Measurements from ENCODE around the gene SH3RF3.
"Not testable (repeated sequence)": the region's sequence is repeated elsewhere in the genome, so short reads cannot be mapped to it uniquely, and the experiment has no call there.

SH3RF3 gene

DNA sequence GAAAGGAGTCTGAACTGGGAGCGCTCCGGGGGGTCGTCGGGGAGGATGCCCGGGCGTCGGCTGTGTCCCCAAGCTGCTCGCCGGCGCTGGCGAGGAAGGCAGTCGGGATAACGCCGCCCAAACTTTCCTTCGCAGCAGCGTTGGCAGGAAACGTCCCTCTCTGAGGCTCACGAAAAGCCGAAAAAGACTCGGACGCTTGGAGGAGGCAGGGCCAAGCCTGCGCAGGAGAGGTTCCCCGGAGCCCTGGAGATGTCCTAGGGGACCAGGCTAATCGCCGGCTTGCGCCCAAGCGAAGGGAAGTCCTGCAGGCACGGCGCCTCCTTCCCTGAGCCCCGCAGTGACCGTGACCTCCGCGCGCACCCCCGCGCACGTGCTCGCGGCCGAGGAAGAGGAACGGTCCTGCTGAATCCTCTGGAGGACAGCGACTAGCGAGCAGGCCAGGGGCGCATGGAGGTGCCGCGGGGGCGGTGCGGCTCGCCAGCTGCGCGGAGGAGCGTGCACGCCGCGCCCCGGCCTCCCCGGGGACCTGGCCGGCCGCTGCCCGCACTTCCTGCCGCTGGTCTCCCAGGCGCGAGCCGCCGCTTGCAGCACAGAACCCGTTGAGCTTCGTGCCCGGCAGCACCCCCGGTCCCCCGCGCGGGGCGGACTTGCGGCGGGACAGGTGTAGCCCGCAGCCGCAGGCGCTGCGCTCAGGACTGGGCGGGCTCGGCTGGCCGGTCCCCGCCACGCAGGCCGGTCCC is at the start of gene SH3RF3:
Gene SH3RF3 (plus strand): TSS at position 590 of the 740 bp plus-strand sequence.
- peak; percentile 9 for DNase-seq

DNA sequence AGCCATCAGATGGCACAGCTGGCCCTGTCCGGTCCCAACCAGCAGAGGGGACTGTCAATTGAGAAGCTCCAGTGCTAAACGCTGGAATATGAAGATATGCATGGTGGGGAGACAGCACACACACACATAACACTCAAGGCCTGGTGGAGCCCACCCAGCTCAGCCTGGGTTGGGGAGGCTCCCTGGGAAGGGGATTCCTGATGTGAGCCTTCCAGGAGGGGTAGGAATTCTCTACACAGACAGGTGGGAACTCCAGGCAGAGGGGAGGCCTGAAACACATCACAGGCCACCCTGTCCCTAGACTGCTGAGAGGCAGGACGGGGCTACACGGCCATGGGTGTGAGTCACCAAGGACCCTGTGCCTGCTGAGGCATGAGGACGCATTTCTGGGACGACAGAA is 49.4 kb upstream of the SH3RF3 start:
- no peak for DNase-seq

DNA sequence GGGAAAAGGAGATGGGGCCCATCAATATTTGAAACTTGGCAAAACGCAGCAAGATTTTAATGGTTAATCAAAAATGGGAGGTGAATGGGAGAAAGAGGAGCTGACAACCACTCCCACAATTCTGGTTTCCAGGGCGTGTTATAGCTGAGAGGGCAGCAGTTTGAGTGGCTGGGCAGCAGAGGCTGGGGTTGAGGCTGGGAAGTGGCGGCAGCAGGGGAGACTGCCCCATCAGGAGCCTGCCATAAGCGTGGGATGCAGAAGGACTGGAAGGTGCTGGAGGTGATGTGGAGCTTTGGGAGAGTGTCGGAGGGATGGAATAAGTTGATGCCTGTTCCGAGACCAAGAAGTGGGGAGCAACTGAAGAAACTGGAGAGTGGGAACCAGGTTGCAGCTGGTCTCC is 48.9 kb upstream of the SH3RF3 start:
- no peak for DNase-seq

DNA sequence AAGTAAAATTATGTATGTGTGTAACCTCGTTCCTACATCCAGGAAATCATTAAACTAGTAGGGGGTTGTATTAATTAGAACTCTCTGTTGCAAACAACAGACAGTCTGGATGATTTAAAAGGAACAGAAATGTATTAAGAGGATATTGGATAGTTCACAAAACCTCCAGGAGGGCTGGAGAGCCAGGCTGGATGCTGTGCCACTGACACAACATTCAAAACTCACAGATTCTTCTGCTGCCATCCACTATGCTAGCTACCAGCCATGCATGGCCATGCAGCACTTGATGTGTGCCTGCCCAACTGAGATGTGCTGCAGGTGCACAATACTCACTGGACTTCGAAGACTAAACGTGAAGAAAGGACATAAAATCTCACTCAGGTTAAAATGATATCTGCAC is 48.2 kb upstream of the SH3RF3 start:
- no peak for DNase-seq

DNA sequence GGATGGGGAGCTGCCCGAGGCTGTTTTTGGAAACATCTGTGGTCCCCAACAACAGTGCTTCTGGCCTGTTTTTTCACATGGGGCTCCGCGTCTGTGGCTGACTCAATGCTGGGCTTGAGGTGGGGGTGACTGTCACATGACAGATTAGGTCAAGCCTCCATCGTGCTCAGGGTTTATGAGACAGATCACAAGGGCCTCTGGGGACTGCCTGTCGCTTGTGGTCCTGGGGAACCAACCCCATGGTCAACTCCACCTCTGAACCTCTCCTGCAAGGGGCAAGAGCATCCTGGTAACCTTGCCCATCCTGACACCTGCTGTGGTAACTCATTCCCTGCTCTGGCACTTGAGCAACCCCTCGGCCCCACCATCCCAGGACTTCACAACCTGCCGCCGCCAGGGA is 47.6 kb upstream of the SH3RF3 start:
- DNase-seq, result no peak

DNA sequence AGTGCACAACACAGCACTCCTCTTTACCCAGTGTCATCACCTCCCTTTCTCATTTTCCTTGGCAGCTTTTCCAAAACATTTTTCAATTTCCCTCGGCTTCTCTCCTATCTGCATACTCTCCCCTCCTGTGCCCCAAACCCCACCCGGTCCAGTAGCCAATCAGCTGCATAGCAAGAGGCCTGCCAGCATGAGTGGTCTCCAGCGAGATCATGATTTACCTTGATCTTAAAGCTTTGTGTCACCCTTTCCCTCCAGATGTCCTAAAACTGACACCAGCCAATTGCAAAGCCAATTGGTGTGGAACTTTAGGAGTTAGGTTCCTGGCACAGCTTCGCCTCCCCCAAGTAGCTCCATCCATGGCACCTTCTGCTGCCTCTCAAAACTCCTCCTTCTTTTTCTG is 45.2 kb upstream of the SH3RF3 start:
- DNase-seq, result no peak

DNA sequence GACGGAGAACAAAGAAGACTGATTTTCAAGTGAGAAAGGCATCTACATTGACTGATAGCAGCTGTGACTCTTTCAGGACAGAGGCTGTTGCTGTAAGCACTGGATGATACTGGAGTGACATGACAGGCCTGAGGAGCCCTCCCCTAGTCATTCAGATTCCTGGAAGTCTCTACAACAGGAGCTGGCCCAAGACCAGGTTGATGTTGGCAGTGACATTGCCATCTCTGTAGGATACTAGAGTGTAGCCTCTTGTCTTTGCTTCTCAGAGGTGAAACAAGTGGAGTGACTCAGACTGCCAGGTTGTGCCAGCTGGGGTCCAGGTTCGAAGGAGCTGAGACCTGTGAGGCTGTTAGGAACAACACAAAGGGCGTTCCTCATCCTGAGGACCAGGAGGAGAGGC is 44.7 kb upstream of the SH3RF3 start:
- DNase-seq, result no peak

DNA sequence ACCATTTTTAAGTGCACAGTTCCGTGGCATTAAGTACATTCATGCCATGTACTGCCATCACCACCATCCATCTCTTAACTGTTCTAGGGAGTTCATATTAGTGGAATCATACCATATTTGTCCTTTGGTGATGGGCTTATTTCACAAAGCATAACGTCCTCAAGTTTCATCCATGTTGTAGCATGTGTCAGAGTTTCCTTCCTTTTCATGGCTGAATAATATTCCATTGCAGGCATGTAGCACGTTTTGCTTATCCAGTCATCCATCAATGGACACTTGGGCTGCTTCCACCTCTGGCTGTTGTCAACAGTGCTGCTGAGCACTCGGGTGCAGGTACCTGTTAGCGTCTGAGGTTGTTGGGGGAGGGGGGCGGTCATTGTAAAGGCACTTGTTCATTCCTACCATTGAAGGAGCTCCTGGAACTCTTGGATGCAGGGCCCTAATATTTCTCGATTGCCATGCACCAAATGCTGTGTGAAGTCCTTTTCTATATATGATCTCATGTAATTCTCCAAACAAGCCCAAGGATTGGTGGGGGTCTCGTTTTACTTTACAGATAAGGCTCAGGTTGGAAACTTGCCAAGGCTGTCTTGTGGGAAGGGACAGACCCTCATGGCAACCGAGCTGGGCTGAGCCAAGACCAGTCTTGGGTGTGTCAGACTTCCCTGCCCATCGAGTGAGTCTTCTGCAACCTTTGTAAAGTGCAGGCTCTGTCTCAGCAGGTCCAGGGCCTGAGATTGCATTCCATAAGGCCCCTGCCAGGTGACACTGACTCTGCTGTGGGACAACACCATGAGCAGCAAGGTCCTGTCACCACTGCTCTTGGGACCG is 42.9 kb upstream of the SH3RF3 start:
- no peak for DNase-seq

DNA sequence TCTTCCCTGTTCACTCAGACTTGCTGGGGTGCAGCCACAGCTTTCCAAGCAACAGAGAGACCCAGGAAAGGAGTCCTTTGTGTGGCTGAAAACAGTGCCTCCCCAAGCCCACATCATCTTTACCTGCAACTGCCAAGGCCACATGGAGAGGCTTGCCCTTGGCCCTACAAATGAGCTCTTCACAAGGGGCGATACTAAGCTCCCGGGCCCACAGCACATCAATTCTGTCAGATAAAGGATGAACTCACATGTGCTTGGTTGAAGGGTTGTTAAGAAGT is 42.3 kb upstream of the SH3RF3 start:
- no peak for DNase-seq

DNA sequence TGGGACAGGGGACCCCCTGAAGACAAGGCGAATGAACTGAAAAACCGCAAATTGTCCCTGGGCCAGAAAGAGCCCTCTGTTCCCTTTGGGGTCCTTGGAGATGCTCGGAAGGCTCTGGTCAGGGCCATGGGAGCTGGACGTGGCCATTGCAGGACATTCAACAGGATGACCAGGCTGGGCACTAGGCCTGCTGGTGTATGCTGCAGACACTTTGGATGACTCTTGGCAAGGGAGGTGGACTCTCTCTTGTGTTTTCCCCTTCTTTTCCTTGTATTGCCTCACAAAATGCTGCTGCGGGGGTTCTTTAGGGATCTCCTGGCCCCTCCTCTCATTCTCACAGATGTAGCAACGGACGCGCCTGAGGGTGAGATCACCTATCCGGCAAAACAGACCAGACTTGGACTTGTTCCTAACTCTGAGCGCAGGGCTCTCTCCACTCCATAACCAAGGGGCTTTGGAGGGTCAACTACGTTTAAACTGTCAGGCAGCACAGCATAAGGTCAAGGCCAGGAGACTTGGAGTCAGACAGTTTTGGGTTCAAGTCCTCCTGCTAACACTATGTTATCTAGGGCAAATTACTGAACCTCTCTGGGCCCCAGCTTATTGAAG is 41.8 kb upstream of the SH3RF3 start:
- no peak for DNase-seq

DNA sequence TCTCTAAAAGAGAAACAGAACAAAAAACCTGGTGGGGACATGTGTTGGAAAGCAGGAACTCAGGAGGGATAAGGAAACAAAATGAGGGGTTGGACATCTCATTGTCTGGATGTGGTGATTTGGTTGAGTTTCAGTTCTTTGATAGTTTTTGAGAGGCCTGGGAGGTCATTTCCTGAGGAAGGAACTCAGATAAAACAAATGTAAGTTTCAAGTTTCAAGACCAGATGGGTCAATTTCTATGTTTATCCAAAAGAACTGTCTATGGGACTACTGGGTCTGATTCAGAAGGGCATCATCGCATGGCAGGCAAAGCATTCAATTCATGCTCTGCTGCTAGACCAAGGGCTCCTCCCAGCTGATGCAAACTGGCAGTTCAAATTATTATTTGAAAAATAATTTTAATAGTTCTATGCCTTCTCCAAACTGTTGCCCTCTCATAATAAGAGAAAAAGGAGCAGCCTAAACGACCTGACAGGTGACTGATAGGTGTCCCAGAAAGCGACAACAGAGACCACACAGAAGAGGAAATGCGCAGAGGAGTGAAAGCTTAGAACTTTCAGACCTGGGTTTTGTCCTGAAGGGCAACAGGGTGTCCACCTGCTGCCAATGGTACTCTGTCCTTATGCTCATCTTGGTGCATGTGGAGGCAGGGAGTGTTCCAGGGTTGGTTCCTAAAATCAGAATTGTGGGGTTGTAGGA is 39.3 kb upstream of the SH3RF3 start:
- peak; percentile 30 for DNase-seq

DNA sequence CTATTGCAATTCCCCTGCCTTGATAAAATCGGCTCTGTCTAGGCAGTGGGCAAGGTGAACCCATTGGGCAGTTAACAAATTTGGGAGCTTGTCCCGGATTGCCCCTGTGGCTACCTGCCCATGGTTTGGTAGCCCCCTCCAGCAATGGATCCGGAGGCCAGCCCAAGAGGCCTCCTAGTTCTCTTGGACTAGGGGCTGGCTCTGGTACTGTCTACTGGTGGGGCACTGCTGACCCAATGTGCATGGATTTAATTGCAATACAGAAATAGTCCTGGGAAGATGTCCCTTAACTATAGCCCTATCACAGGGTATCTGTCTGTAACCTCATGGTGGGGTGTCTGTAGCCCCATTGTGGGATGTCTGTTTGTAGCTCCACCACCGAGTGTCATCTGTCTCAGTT is 37.5 kb upstream of the SH3RF3 start:
- DNase-seq, result no peak

DNA sequence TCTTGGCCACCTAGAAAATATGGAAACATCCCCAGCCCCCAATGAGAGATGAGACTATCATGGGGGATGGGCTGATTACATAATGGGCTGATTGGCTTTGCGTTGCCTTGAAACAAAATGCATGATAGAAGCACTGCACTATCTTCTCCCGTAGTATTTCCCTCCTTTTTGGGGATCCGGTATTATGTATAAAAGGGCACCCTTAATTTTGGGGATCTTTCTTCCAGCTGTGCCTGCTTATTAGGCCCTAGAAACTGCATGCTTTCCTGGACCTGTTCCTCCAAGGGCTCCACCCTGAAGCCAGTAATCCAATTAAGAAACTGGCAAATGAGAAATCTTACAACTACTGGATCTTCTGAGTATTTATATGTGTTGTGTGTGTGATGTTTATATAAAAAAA is 34.9 kb upstream of the SH3RF3 start:
- no peak for DNase-seq

DNA sequence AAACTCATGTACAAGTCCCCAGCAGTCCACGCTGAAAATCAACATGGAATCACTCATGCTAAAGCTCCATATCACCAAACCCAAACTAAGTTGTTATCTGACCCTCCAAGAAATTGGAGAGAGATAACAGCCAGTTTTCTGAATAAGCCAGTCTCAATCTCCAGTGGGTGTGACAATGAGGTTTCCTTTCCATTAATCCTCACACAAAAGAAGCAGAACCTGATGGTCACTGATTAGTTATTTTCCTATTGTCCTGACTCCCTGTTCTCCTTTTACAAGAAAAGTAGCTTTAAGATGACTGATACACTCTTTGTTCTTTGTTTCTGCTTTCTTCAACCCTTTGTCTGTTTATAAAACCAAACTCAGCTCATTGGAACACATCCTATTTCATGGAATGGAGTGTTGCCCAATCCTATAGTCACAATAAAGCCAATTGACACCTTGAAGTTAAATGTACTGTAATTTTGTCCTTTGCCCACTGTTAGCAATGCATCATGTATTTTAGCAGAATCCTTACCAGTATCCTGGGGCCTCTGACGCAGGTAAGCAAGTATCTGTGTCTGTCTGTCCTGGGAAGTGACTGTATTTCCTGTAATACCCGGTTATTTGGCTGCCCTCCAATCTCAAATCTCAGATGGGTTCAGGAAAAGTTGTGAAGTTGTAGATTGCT is 30.6 kb upstream of the SH3RF3 start:
- no peak for DNase-seq

DNA sequence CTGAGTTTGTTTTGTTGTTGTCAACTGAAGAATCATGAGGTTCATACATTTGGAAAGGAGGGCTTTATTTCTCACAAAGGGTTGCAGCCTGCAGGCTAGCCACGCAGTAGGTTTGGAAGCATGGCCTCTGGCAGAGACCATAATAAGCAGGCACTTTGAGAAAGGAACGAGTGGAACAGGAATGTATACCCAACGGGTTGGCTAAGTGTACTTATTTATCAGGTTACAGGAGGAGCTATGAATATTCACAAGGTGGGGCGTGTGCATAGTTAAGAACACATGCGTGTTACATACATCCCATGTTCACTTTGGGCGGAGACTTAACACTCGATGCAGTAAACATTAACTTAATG is 30.1 kb upstream of the SH3RF3 start:
- DNase-seq, result no peak

DNA sequence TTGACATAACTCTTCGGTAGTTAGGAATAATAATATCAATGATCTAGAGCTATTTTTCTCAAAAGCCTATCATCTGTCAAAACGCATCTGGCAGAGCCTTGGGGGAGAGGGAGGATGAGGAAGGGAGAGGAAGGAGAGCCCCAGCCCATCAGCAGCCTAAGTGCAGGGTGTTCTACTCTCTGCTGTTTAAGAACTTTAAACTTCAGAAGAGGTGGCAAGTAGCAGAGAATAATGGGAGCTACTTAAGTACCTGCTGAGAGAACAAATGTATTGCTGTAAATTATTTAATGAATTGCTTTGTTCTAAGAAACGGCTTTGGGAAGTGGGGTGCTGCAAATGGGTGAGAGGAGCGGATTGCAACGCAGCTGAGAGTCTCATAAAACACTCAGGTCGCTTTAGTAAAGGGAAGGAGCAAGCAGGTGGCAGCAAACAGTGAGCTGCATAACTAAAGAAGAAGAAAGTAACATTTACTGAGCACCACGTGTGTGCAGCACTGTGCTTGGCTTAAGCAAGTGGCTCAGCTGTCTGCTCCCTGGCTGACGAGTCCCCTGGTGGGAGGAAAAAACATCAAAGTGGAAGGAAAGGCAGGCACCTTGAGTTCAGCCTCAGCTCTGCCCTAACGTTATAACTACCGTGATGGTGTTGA is 26.3 kb upstream of the SH3RF3 start:
- DNase-seq, result no peak

DNA sequence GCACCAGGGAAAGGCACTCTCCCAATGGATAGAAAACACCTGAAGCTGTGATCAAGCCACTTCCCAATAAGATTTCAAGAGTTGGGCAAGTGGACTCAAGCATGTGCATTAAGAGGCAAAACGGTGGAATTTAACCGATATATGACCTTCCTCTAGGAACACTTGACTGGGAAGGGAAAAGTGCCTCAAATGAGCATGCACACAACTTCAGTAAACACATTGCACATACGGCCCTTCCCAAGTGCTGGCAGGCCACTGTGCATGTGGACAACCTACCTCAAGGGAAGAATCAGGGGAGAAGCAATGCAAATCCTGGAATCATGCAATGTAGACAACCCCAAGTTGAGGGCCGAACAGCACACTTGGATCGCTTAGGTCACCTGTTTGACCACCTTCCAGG is 23.9 kb upstream of the SH3RF3 start:
- no peak for DNase-seq

DNA sequence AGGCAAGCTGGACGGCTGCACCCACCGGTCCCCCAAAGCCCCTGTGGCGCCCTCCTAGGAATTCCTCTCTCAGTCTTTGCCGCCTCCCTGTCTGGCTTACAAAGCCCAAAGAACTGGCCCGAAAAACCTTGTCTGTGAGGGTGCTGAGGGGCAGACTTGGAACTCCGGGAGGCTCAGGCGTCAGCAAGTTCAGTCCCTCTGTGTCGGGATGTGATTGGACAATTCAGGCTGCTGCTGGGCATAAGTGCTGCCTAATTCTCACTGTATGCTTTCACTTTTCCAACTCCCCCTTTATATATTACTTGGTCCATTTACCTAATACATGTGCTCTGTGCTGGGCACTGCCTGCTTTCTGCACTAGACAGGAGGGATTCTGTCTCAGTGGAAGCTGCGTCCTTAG is 20.3 kb upstream of the SH3RF3 start:
- no peak for DNase-seq

DNA sequence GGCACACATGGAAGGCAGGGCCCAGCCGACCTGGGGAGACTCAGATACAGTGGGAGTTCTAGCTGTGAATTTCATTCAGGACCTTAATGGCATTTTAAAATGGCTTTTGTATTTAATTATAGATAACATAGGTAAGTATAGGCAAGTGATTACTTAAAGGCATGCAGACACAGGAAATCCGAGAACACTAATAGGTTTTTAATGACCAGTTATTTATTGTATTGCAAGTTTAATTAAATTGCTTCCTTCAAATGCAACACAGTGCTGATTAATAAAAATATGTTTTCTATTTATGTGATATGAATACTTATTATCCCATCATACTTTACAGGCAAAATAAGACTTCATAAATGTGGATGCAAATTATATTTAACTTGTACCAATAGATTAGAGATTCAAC is 19.7 kb upstream of the SH3RF3 start:
- no peak for DNase-seq

DNA sequence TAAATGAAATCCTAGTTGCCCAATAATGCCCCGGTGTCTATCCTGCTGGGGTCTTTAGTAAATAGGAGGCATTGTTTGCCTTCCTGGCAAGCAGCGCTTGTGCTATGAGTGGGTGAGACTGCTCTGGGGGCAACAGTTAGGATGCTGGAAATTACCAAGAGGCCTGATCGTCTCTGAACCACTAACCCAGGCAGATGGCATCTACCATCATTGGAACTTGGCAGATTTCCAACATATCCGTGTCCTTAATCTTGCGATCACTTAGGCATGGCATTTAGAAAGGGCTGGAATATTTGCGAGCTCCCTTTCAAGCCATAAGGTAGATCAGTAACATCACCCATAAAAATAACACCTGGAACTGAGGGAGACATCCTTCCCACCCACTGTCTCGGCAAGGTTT is 18.8 kb upstream of the SH3RF3 start:
- no peak for DNase-seq

DNA sequence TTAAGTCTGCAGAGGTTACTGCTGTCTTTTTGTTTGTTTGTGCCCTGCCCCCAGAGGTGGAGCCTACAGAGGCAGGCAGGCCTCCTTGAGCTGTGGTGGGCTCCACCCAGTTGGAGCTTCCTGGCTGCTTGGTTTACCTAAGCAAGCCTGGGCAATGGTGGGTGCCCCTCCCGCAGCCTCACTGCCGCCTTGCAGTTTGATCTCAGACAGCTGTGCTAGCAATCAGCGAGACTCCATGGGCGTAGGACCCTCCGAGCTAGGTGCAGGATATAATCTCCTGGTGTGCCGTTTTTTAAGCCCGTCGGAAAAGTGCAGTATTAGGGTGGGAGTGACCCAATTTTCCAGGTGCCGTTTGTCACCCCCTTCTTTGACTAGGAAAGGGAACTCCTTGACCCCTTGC is 11.8 kb upstream of the SH3RF3 start:
- not testable (repeated sequence) for DNase-seq

DNA sequence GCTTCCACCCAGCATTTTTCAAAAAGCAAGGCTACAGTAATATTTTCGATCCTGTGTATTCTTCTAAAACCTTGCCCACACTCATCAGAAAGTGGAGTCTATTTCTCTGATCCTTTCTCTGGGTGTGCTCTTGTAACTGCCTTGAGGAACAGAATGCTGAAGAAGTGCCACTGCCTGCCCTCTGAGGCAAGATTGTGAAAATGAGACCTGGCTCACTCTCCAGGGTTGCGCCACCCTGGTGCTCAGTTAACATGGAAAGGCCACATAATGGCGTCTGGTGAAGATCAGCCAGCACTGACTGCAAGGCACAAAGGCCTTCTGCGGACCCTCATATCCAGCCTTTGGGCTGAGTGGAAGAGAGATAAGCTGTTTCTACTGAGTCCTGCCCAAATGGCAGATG is 11.2 kb upstream of the SH3RF3 start:
- DNase-seq, result no peak

DNA sequence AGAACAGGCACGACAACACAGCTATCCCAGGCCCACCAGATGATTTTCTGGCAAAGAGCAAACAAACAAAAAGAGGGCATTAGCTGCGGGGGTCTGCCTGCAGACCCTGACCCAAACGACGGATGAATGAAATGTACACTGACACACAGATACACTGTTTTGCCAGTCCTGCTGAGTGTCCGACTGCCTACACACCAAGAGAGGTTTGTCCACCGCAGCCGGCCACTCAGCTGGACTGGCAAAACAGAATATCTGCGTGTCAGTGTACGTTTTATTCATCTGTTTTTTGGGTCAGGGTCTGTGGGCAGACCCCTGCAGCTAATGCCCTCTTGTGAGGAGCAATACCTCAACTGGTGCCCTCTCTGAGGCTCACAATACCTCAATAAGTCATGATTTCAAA is 10.7 kb upstream of the SH3RF3 start:
- no peak for DNase-seq

Data from MV-4-11 (cell line).